ENCODE data around the gene RGS11. TPM values are rescaled to one million over a fixed set of nuclear protein-coding genes. Genes with fewer than 3 reads are reported as not detected.

Gene RGS11
- total RNA-seq, 2 experiments from 2014 or later = not detected

GRCh38 chr16:322476-323143 lies 46.9 kb upstream of the RGS11 start:
- Histone ChIP-seq H3K4me2 (ENCODE audit: low read length) (no peak overlapping the region), H3K4me1 (ENCODE audit: insufficient read depth, low read length, poor library complexity, severe bottlenecking) (peaks cover 26% of the 10 kb centered on the region), H4K20me1 (ENCODE audit: insufficient read depth, low read length) (peaks cover 4% of the 10 kb centered on the region; the same call in 1 of the 2 replicates), H3K36me3 (ENCODE audit: insufficient read depth, low read length) (no peaks in the 10 kb centered on the region), H2AFZ (ENCODE audit: low read length) (no peak overlapping the region), H3K4me3 (ENCODE audit: low read depth, low read length, poor library complexity, severe bottlenecking) (no peak overlapping the region), H3K27ac (ENCODE audit: low read depth, low read length, poor library complexity, severe bottlenecking) (no peak overlapping the region), H3K9me2 (ENCODE audit: insufficient read depth, low read length) (no peaks in the 10 kb centered on the region), H3K79me2 (ENCODE audit: insufficient read depth, low read depth, low read length) (no peaks in the 10 kb centered on the region; the same call in 1 of the 2 replicates), H3K9me3 (ENCODE audit: low read length) (no peaks in the 10 kb centered on the region)
- no peak for DNase-seq (ENCODE audit: low spot score)
- POLR2A ChIA-PET = no interaction called here
- no TSS peak for BruUV-seq (replicated peaks)
- intact Hi-C loops (cut with micrococcal nuclease; ENCODE audit: unreplicated experiment) = no loop called here
- CTCF ChIA-PET (ENCODE audit: unreplicated experiment) = no interaction called here
- no peak for TF ChIP-seq CTCF (conservative IDR thresholded peaks at IDR 0.05; ENCODE audit: low read length)
- TF ChIP-seq EZH2phosphoT487 (IDR thresholded peaks at IDR 0.05; ENCODE audit: borderline replicate concordance, low read depth, low read length) = no peak

DNA sequence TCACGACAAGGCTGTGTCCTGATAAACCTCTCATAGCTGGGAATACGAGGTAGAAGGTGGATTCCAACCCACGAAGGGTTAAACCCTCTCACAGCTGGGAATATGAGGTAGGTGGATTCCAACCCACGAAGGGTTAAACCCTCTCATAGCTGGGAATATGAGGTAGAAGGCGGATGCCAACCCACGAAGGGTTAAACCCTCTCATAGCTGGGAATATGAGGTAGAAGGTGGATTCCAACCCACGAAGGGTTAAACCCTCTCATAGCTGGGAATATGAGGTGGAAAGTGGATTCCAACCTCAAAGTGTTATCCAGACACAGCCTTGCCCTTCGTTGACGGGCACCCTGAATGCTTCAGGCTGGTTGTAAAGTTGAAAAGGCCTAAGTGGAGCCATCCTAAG lies 45.8 kb upstream of the RGS11 start:
- Histone ChIP-seq H4K20me1 (ENCODE audit: insufficient read depth, low read length) (peaks cover 4% of the 10 kb centered on the region; the same call in 1 of the 2 replicates), H3K27ac (ENCODE audit: low read depth, low read length, poor library complexity, severe bottlenecking) (no peak overlapping the region), H3K4me3 (ENCODE audit: low read depth, low read length, poor library complexity, severe bottlenecking) (no peak overlapping the region), H2AFZ (ENCODE audit: low read length) (no peak overlapping the region), H3K4me2 (ENCODE audit: low read length) (no peak overlapping the region), H3K9me3 (ENCODE audit: low read length) (no peaks in the 10 kb centered on the region), H3K36me3 (ENCODE audit: insufficient read depth, low read length) (no peaks in the 10 kb centered on the region), H3K79me2 (ENCODE audit: insufficient read depth, low read depth, low read length) (no peaks in the 10 kb centered on the region; the same call in 1 of the 2 replicates), H3K9me2 (ENCODE audit: insufficient read depth, low read length) (no peaks in the 10 kb centered on the region), H3K4me1 (ENCODE audit: insufficient read depth, low read length, poor library complexity, severe bottlenecking) (peaks cover 26% of the 10 kb centered on the region)
- TF ChIP-seq EZH2phosphoT487 (IDR thresholded peaks at IDR 0.05; ENCODE audit: borderline replicate concordance, low read depth, low read length) (no peak), CTCF (conservative IDR thresholded peaks at IDR 0.05; ENCODE audit: low read length) (no peak)
- CTCF ChIA-PET (ENCODE audit: unreplicated experiment) = no interaction called here
- DNase-seq (ENCODE audit: low spot score) = no peak
- intact Hi-C loops (cut with micrococcal nuclease; ENCODE audit: unreplicated experiment) = no loop called here
- POLR2A ChIA-PET = no interaction called here
- no TSS peak for BruUV-seq (replicated peaks)

- H3K4me1 ChIP-seq (ENCODE audit: insufficient read depth, low read length, poor library complexity, severe bottlenecking) = peaks cover 19% of the 10 kb centered on the region
- no peak overlapping the region for H3K27ac ChIP-seq (ENCODE audit: low read depth, low read length, poor library complexity, severe bottlenecking)
- no peaks in the 10 kb centered on the region for H3K36me3 ChIP-seq (ENCODE audit: insufficient read depth, low read length)
- CTCF ChIA-PET (ENCODE audit: unreplicated experiment) = no interaction called here
- no peak overlapping the region for H3K4me2 ChIP-seq (ENCODE audit: low read length)
- POLR2A ChIA-PET = no interaction called here
- TF ChIP-seq EZH2phosphoT487 (IDR thresholded peaks at IDR 0.05; ENCODE audit: borderline replicate concordance, low read depth, low read length) (no peak), CTCF (conservative IDR thresholded peaks at IDR 0.05; ENCODE audit: low read length) (no peak)
- no peaks in the 10 kb centered on the region for H3K9me2 ChIP-seq (ENCODE audit: insufficient read depth, low read length)
- DNase-seq (ENCODE audit: low spot score) = no peak
- no peak overlapping the region for H3K4me3 ChIP-seq (ENCODE audit: low read depth, low read length, poor library complexity, severe bottlenecking)
- H3K9me3 ChIP-seq (ENCODE audit: low read length) = no peaks in the 10 kb centered on the region
- no peak overlapping the region for H2AFZ ChIP-seq (ENCODE audit: low read length)
- no TSS peak for BruUV-seq (replicated peaks)
- H4K20me1 ChIP-seq (ENCODE audit: insufficient read depth, low read length) = peaks cover 4% of the 10 kb centered on the region; the same call in 1 of the 2 replicates
- intact Hi-C loops (cut with micrococcal nuclease; ENCODE audit: unreplicated experiment) = no loop called here
- no peaks in the 10 kb centered on the region; the same call in 1 of the 2 replicates for H3K79me2 ChIP-seq (ENCODE audit: insufficient read depth, low read depth, low read length)
Measured at GRCh38 chr16:320206-320605, 44.5 kb upstream of the RGS11 start.
